Fibroblast of the aortic adventitia (primary cell): Measurements from ENCODE around the gene VARS1. TPM values are rescaled to one million over a fixed set of nuclear protein-coding genes. Genes with fewer than 3 reads are reported as not detected.
"Not testable (repeated sequence)": the region's sequence is repeated elsewhere in the genome, so short reads cannot be mapped to it uniquely, and the experiment has no call there.

Experiments used
- DNase-seq: peaks from one replicate; pipeline ENCODE4 v3.0.0-alpha.2; 2010; ENCODE audit warnings: low read depth
- H3K4me3 ChIP-seq: 2 replicates; pipeline ENCODE4 v1.5.1; 2011; ENCODE audit warnings: low read depth, mild to moderate bottlenecking, control low read depth, low read length, moderate library complexity
- total RNA-seq: library from RNA; depleted of rRNA; stranded (reverse); fragments of >200 nt; gene quantifications from 2 replicates; pipeline ENCODE4 v1.2.3, GENCODE V29; 2012; ENCODE audit warnings: low replicate concordance
- TF ChIP-seq, protein P1 (sequence below): IDR thresholded peaks from 2 replicates; pipeline ENCODE4 v1.5.1; 2011; ENCODE audit warnings: mild to moderate bottlenecking, low read length, control low read depth, inconsistent platforms; ENCODE audit not compliant: insufficient read depth

VARS1 gene
- total RNA-seq, 1 donor = 68.8 TPM

DNA sequence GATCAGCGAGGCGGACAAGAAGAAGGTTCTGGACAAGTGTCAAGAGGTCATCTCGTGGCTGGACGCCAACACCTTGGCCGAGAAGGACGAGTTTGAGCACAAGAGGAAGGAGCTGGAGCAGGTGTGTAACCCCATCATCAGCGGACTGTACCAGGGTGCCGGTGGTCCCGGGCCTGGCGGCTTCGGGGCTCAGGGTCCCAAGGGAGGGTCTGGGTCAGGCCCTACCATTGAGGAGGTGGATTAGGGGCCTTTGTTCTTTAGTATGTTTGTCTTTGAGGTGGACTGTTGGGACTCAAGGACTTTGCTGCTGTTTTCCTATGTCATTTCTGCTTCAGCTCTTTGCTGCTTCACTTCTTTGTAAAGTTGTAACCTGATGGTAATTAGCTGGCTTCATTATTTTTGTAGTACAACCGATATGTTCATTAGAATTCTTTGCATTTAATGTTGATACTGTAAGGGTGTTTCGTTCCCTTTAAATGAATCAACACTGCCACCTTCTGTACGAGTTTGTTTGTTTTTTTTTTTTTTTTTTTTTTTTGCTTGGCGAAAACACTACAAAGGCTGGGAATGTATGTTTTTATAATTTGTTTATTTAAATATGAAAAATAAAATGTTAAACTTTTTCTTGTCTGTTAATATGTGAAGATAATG lies 34.2 kb upstream of the VARS1 start:
- peak overlapping the region; percentile 85 for H3K4me3 ChIP-seq
- TF ChIP-seq, protein P1, sequence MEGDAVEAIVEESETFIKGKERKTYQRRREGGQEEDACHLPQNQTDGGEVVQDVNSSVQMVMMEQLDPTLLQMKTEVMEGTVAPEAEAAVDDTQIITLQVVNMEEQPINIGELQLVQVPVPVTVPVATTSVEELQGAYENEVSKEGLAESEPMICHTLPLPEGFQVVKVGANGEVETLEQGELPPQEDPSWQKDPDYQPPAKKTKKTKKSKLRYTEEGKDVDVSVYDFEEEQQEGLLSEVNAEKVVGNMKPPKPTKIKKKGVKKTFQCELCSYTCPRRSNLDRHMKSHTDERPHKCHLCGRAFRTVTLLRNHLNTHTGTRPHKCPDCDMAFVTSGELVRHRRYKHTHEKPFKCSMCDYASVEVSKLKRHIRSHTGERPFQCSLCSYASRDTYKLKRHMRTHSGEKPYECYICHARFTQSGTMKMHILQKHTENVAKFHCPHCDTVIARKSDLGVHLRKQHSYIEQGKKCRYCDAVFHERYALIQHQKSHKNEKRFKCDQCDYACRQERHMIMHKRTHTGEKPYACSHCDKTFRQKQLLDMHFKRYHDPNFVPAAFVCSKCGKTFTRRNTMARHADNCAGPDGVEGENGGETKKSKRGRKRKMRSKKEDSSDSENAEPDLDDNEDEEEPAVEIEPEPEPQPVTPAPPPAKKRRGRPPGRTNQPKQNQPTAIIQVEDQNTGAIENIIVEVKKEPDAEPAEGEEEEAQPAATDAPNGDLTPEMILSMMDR = peak; percentile 31
- DNase-seq = peak; percentile 75

DNA sequence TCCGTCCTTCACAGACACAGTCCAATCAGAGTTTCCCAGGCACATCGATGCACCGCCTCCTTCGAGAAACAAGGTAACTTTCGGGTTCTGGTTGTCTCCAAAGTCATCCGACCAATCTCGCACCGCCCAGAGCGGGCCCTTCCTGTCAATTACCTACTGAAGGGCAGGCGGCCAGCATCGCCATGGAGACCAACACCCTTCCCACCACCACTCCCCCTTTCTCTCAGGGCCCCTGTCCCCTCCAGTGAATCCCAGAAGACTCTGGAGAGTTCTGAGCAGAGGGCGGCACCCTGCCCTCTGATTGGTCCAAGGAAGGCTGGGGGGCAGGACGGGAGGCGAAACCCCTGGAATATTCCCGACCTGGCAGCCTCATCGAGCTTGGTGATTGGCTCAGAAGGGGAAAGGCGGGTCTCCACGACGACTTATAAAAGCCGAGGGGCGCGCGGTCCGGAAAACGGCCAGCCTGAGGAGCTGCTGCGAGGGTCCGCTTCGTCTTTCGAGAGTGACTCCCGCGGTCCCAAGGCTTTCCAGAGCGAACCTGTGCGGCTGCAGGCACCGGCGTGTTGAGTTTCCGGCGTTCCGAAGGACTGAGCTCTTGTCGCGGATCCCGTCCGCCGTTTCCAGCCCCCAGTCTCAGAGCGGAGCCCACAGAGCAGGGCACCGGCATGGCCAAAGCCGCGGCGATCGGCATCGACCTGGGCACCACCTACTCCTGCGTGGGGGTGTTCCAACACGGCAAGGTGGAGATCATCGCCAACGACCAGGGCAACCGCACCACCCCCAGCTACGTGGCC lies 31.9 kb upstream of the VARS1 start, which contains the start of gene HSPA1B:
Gene HSPA1B, plus strand, starts transcription at position 453 of the 794 bp plus-strand sequence. Its CDS starts 213 bp downstream, at position 666.
- peak within 1 kb of the TSS; percentile 87 for H3K4me3 ChIP-seq
- TF ChIP-seq, protein P1 = no peak
- peak; percentile 100 for DNase-seq

DNA sequence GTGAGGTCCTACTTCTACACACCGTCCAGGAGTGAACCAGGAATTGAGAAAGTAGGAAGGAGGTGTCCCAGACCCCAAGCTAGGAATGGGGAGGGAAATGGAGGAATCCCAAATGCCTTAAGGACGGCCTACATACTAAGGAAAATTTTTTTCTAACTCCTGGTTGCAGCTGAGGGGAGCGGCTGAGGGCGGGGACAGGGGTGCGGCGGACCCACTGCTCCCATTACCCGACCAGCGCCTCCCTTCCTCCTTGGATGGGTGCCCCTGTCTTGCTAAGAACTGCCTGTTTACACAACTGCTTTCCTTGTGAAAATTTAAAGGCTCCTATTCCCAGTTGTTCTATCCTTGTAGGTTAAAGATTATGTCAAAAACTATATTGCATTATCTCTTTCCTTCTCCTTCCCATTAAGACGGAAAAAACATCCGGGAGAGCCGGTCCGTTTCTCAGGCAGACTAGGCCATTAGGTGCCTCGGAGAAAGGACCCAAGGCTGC lies 31.3 kb upstream of the VARS1 start:
- H3K4me3 ChIP-seq = peak overlapping the region; percentile 69
- DNase-seq = peak; percentile 96
- TF ChIP-seq, protein P1 = no peak

- H3K4me3 ChIP-seq = no peak overlapping the region
- DNase-seq = no peak
- TF ChIP-seq, protein P1 = no peak
These were observed 30.0 kb upstream of the VARS1 start for GRCh38 chr6:31825553-31825952.

- not testable (repeated sequence) for H3K4me3 ChIP-seq, DNase-seq
These were observed 28.1 kb upstream of the VARS1 start for GRCh38 chr6:31823592-31824196.

DNA sequence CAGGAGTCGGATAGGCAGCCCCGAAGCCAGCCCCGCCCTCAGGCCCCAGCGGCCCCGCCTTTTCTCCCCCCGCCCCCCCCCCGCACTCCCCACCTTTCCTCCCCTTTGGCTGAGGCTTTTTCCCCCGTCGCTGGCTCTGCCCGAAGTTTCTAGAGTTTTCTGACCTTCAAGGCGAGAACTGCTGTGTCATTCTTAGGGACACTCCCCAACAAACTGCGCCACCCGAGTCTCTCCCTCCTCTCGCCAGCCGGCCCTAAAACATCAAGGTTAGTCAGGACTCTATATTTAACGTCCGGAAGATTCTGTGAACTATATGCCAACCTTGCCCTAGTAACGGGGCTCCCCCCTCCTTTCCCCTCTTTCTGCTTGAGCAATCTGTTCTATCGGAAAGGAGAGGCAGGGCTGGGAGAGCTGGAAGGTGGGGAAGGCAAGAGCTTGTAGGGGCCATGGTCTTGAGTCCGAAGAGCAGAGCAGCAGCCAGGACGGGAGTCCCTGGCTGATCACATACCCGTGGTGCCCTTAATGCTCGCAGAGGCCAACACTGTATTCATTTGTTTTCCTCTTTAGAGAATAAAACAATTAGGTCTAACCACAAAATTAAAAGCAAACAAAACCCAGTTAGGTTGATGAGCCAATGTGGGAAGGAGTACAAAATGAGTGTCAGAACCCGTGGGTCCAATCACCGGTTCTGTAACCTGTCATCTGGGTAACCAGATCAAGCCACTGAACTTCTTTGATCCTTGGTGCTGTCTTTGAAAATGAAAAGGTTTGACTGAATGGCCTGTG lies 26.7 kb upstream of the VARS1 start:
- DNase-seq = peak; percentile 93
- TF ChIP-seq, protein P1 = no peak
- peak overlapping the region; percentile 68 for H3K4me3 ChIP-seq
